OCI-LY3 (cell line): Measurements from ENCODE around the gene CYP26C1.
"Not testable (repeated sequence)": the region's sequence is repeated elsewhere in the genome, so short reads cannot be mapped to it uniquely, and the experiment has no call there.

Experiments
- H2AFZ ChIP-seq: fragments of 200-600, 300-600 bp; shearing (Covaris generic); 2 replicates; pipeline ENCODE4 v1.6.0; 2014; ENCODE audit warnings: antibody characterized with exemption, low read depth, low read length
- H3K27ac ChIP-seq: fragments of 200-600, 300-600 bp; sonication (generic); 2 replicates; pipeline ENCODE4 v1.5.1; 2014; ENCODE audit warnings: mild to moderate bottlenecking, low read length, moderate library complexity, mixed read lengths
- H3K27me3 ChIP-seq: fragments of 200-600, 300-600 bp; sonication (generic); 2 replicates; pipeline ENCODE4 v1.6.1; 2014; ENCODE audit warnings: low read depth, low read length, mixed read lengths
- H3K36me3 ChIP-seq: fragments of 200-600, 300-600 bp; sonication (generic); replicated peaks from 2 replicates; pipeline ENCODE3; 2014; ENCODE audit warnings: low read depth, low read length, mixed read lengths
- H3K4me1 ChIP-seq: fragments of 300-600, 200-600 bp; sonication (generic); 2 replicates; pipeline ENCODE4 v1.6.1; 2014; ENCODE audit warnings: low read length, mixed read lengths
- H3K4me2 ChIP-seq: fragments of 200-600, 300-600 bp; sonication (generic); 2 replicates; pipeline ENCODE4 v1.6.1; 2014; ENCODE audit warnings: low read length, mixed read lengths
- H3K4me3 ChIP-seq: fragments of 300-600, 200-600 bp; sonication (generic); 2 replicates; pipeline ENCODE4 v1.5.1; 2014; ENCODE audit warnings: antibody characterized with exemption, mild to moderate bottlenecking, low read length, moderate library complexity
- H3K79me2 ChIP-seq: fragments of 300-600, 200-600 bp; shearing (Covaris generic); 2 replicates; pipeline ENCODE4 v1.6.1; 2014; ENCODE audit warnings: mild to moderate bottlenecking, low read length, mixed read lengths
- H3K9ac ChIP-seq: fragments of 300-600, 200-600 bp; shearing (Covaris generic); 2 replicates; pipeline ENCODE4 v1.6.0; 2014; ENCODE audit warnings: mild to moderate bottlenecking, low read length, moderate library complexity
- H3K9me3 ChIP-seq: fragments of 200-600, 300-600 bp; shearing (Covaris generic); 2 replicates; pipeline ENCODE4 v1.6.1; 2014; ENCODE audit warnings: low read length, mixed read lengths; ENCODE audit not compliant: insufficient read depth
- H4K20me1 ChIP-seq: fragments of 200-600, 300-600 bp; sonication (generic); 2 replicates; pipeline ENCODE4 v1.6.1; 2016; ENCODE audit warnings: low read length, mixed read lengths; ENCODE audit not compliant: insufficient read depth
- EZH2phosphoT487 ChIP-seq: fragments of 200-600 bp; shearing (Covaris generic); IDR thresholded peaks from 2 replicates; pipeline ENCODE4 v1.6.1; 2018; ENCODE audit warnings: antibody characterized with exemption, mixed run types, low read depth
- TF ChIP-seq, protein P1 (sequence below): fragments of 200-600, 300-600 bp; sonication (generic); IDR thresholded peaks from 2 replicates; pipeline ENCODE4 v1.5.1; 2014; ENCODE audit warnings: antibody characterized with exemption, low read length, low read depth

Gene CYP26C1

DNA sequence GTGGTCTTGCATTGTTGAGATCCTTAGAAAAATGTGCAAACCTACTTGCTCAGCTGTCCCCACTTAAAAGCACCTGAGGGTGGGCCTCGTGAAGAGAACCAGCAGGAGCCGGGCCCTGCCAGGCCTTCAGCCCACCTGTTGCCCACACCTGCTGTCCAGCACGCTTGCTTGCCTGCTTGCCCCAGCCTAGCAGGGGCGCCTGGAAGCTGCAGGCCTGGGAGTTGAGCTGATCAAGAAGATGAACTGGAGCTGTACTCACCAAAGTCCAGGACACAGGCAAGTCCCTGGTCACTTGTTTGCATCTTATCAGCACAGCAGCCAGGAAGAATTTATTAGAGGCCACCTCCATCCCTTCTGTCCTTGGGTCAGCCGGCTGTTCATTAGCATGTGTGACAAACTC is 36.3 kb downstream of the CYP26C1 start:
- Histone ChIP-seq H3K9ac (no peak overlapping the region), H4K20me1 (no peaks in the 10 kb centered on the region), H3K4me2 (no peak overlapping the region), H3K4me3 (no peak overlapping the region), H3K9me3 (no peaks in the 10 kb centered on the region), H3K27me3 (no peaks in the 10 kb centered on the region), H3K4me1 (no peaks in the 10 kb centered on the region), H3K27ac (no peak overlapping the region), H3K36me3 (no peaks in the 10 kb centered on the region), H2AFZ (no peak overlapping the region), H3K79me2 (no peaks in the 10 kb centered on the region)
- no peak for TF ChIP-seq EZH2phosphoT487

DNA sequence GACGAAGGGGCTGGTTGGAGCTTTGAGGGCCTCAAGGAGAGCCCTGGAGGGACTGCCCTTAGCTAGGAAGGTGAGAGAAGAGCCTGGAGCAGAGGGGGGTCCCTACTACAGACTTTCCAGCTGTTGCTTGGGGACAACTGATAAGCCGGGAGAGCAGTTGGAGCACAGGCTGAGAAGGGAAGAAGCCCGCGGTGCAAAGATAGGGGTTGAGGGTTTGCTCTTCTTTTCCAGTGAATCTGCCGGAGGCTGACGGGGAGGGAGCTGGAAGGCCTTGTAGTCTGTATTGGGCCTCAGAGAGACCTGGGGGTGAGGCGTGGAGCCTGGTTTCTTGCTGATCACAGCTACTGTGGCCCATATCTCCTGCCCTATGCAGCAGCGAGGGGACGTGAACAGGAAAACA is 36.8 kb downstream of the CYP26C1 start:
- Histone ChIP-seq H3K36me3 (no peaks in the 10 kb centered on the region), H3K4me1 (no peaks in the 10 kb centered on the region), H3K4me3 (no peak overlapping the region), H3K27ac (no peak overlapping the region), H3K79me2 (no peaks in the 10 kb centered on the region), H3K9me3 (no peaks in the 10 kb centered on the region), H3K4me2 (no peak overlapping the region), H4K20me1 (no peaks in the 10 kb centered on the region), H3K9ac (no peak overlapping the region), H3K27me3 (no peaks in the 10 kb centered on the region), H2AFZ (no peak overlapping the region)
- TF ChIP-seq EZH2phosphoT487, result no peak

DNA sequence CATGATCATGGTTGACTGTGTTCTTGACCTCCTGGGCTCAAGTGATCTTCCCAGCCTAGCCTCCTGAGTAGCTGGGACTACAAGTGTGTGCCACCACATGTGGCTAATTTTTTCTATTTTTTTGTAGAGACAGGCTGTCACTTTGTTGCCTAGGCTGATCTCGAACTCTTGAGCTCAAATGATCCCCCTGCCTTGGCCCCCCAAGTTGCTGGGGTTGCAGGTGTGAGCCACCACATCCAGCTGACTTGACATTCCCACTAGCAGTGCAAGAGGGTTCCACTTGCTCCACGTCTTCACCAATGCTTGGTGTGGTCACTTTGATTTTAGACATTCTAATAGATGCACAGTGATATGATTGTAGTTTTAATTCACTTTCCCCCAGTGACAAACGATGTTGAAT is 38.2 kb downstream of the CYP26C1 start:
- no peak overlapping the region for H3K27ac ChIP-seq
- no peak overlapping the region for H3K9ac ChIP-seq
- H3K27me3 ChIP-seq, result no peaks in the 10 kb centered on the region
- TF ChIP-seq EZH2phosphoT487, result no peak
- TF ChIP-seq, protein P1, sequence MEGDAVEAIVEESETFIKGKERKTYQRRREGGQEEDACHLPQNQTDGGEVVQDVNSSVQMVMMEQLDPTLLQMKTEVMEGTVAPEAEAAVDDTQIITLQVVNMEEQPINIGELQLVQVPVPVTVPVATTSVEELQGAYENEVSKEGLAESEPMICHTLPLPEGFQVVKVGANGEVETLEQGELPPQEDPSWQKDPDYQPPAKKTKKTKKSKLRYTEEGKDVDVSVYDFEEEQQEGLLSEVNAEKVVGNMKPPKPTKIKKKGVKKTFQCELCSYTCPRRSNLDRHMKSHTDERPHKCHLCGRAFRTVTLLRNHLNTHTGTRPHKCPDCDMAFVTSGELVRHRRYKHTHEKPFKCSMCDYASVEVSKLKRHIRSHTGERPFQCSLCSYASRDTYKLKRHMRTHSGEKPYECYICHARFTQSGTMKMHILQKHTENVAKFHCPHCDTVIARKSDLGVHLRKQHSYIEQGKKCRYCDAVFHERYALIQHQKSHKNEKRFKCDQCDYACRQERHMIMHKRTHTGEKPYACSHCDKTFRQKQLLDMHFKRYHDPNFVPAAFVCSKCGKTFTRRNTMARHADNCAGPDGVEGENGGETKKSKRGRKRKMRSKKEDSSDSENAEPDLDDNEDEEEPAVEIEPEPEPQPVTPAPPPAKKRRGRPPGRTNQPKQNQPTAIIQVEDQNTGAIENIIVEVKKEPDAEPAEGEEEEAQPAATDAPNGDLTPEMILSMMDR, result no peak
- H3K4me1 ChIP-seq, result no peaks in the 10 kb centered on the region
- H3K36me3 ChIP-seq, result no peaks in the 10 kb centered on the region
- H3K4me2 ChIP-seq, result no peak overlapping the region
- H3K79me2 ChIP-seq, result no peaks in the 10 kb centered on the region
- H3K4me3 ChIP-seq, result no peak overlapping the region
- no peaks in the 10 kb centered on the region for H3K9me3 ChIP-seq
- H2AFZ ChIP-seq, result no peak overlapping the region
- H4K20me1 ChIP-seq, result no peaks in the 10 kb centered on the region

DNA sequence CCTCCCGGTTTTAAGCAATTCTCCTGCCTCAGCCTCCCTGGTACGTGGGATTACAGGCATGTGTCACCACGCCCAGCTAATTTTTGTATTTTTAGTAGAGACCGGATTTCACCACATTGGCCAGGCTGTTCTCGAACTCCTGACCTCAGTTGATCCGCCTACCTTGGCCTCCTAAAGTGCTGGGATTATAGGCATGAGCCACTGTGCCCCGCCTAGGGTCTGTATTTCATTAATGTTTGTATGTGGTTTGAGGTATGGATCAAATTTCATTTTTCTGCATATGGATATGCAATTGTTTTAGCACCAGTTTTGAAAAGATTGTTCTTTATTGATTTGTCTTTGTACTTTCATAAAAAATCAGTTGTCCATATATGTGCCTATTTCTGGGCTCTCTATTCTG is 39.1 kb downstream of the CYP26C1 start:
- Histone ChIP-seq H3K4me3 (no peak overlapping the region), H3K27me3 (no peaks in the 10 kb centered on the region), H2AFZ (no peak overlapping the region), H3K36me3 (no peaks in the 10 kb centered on the region), H3K9ac (no peak overlapping the region), H4K20me1 (no peaks in the 10 kb centered on the region), H3K79me2 (no peaks in the 10 kb centered on the region), H3K4me2 (no peak overlapping the region), H3K9me3 (no peaks in the 10 kb centered on the region), H3K4me1 (no peaks in the 10 kb centered on the region), H3K27ac (no peak overlapping the region)
- TF ChIP-seq, protein P1, result no peak
- TF ChIP-seq EZH2phosphoT487, result no peak

DNA sequence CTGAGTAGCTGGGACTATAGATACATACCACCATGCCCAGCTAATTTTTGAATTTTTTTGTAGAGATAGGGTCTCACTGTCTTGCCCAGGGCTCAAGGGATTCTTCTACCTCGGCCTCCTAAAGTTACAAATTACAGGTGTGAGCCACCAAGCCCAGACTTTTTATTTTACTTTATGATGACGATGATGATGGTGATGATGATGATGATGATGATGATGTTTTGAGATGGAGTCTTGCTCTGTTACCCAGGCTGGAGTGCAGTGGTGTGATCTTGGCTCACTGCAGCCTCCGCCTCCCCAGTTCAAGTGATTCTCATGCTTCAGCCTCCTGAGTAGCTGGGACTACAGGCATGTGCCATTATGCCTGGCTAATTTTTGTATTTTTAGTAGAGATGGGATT is 40.5 kb downstream of the CYP26C1 start:
- not testable (repeated sequence) for H3K9me3 ChIP-seq, H3K4me3 ChIP-seq, H3K27ac ChIP-seq, H3K9ac ChIP-seq, H3K4me2 ChIP-seq, H3K4me1 ChIP-seq, H3K36me3 ChIP-seq, H2AFZ ChIP-seq, H3K79me2 ChIP-seq, H4K20me1 ChIP-seq, H3K27me3 ChIP-seq

DNA sequence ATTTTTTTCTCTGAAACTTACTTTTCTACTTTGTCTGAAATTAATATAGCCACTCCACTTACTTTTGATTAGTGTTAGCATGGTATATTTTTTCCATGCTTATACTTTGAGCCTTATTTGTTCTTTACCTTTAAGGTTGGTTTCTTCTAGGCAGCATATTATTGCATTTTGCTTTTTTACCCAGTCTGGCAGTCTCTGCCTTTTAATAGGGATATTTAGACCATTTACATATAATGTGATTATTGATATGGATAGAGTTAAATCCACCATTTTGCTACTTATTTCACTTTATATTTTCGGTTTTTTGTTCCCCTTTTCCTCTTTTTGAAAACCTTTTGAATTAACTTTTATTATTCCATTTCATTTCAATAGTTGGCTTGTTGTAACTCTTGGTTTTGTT is 43.4 kb downstream of the CYP26C1 start:
- H4K20me1 ChIP-seq, result no peaks in the 10 kb centered on the region
- no peak overlapping the region for H3K27ac ChIP-seq
- H3K27me3 ChIP-seq, result no peaks in the 10 kb centered on the region
- TF ChIP-seq, protein P1, result no peak
- no peak for TF ChIP-seq EZH2phosphoT487
- no peaks in the 10 kb centered on the region for H3K9me3 ChIP-seq
- no peak overlapping the region for H3K4me2 ChIP-seq
- H3K36me3 ChIP-seq, result no peaks in the 10 kb centered on the region
- no peak overlapping the region for H2AFZ ChIP-seq
- H3K79me2 ChIP-seq, result no peaks in the 10 kb centered on the region
- no peak overlapping the region for H3K9ac ChIP-seq
- H3K4me3 ChIP-seq, result no peak overlapping the region
- H3K4me1 ChIP-seq, result 0 out of 2 replicates have a peak, but pooled peaks cover 4% of the 10 kb centered on the region
